Neutrophil (primary cell): ENCODE data around the gene TMEM62.

Experiments used
- H3K27ac ChIP-seq: fragments of 200-600 bp; sonication (generic); 2 replicates; pipeline ENCODE4 v1.5.1; 2016; ENCODE audit warnings: mild to moderate bottlenecking, moderate library complexity
- H3K27me3 ChIP-seq: fragments of 200-600 bp; sonication (generic); 2 replicates; pipeline ENCODE4 v1.6.0; 2016; ENCODE audit warnings: mild to moderate bottlenecking
- H3K36me3 ChIP-seq: fragments of 200-600 bp; sonication (generic); 2 replicates; pipeline ENCODE4 v1.5.1; 2017
- H3K4me1 ChIP-seq, 2 experiments: fragments of 200-600 bp in 1 of 2; sonication (generic) in 1 of 2; 1 replicate in 1 of 2; 2 replicates in 1 of 2; pipeline versions ENCODE4 v1.5.1 to v1.6.1; 2013 to 2016; ENCODE audit warnings: low read depth in 1 of 2, low read length in 1 of 2, mild to moderate bottlenecking in 1 of 2, moderate library complexity in 1 of 2; ENCODE audit not compliant: control insufficient read depth in 1 of 2, insufficient read depth in 1 of 2
- H3K4me3 ChIP-seq, 2 experiments: fragments of 200-600 bp in 1 of 2; sonication (generic) in 1 of 2; 1 replicate in 1 of 2; 2 replicates in 1 of 2; pipeline ENCODE4 v1.5.1; 2013 to 2016; ENCODE audit warnings: low read depth in 1 of 2, low read length in 1 of 2, mild to moderate bottlenecking in 1 of 2, moderate library complexity in 1 of 2
- H3K9me3 ChIP-seq: fragments of 200-600 bp; sonication (generic); 2 replicates; pipeline ENCODE4 v1.5.1; 2016
- CTCF ChIP-seq: fragments of 200-600 bp; sonication (generic); IDR thresholded peaks from 2 replicates; pipeline ENCODE4 v1.5.1; 2016; ENCODE audit warnings: antibody characterized with exemption

The TMEM62 gene

GRCh38 chr15:43184407-43185124 is 51.2 kb downstream of the TMEM62 start:
- Histone ChIP-seq H3K27ac (peak overlapping the region; percentile 99), H3K4me1 (peaks cover 25 to 35% of the 10 kb centered on the region in 2 experiments), H3K4me3 (peak overlapping the region; percentile 96), H3K27me3 (no peaks in the 10 kb centered on the region), H3K36me3 (peaks cover 38% of the 10 kb centered on the region), H3K9me3 (no peaks in the 10 kb centered on the region)
- no peak for TF ChIP-seq CTCF

- Histone ChIP-seq H3K36me3 (peaks cover 42% of the 10 kb centered on the region), H3K4me1 (peaks cover 25 to 35% of the 10 kb centered on the region in 2 experiments), H3K27me3 (no peaks in the 10 kb centered on the region), H3K4me3 (peak within 1 kb of the TSS; percentile 96), H3K27ac (peak within 1 kb of the TSS; percentile 99), H3K9me3 (no peaks in the 10 kb centered on the region)
- TF ChIP-seq CTCF = peak; percentile 54
These were observed 52.0 kb downstream of the TMEM62 start, which contains the start of gene CCNDBP1 for GRCh38 chr15:43185157-43186002. TSS of gene CCNDBP1 (plus strand) at chr15:43185403. CDS start at chr15:43185499, 96 bp downstream.

- H3K27me3 ChIP-seq = no peaks in the 10 kb centered on the region
- H3K4me1 ChIP-seq = peaks cover 25 to 35% of the 10 kb centered on the region in 2 experiments
- peak overlapping the region; percentile 99 for H3K27ac ChIP-seq
- no peaks in the 10 kb centered on the region for H3K9me3 ChIP-seq
- TF ChIP-seq CTCF = no peak
- peak overlapping the region; percentile 96 for H3K4me3 ChIP-seq
- H3K36me3 ChIP-seq = peaks cover 48% of the 10 kb centered on the region
These were observed 52.6 kb downstream of the TMEM62 start for GRCh38 chr15:43186003-43186353.

GRCh38 chr15:43187544-43188155 is 54.3 kb downstream of the TMEM62 start:
- Histone ChIP-seq H3K27ac (peak overlapping the region; percentile 39), H3K9me3 (no peaks in the 10 kb centered on the region), H3K36me3 (peaks cover 58% of the 10 kb centered on the region), H3K4me1 (peaks cover 25 to 35% of the 10 kb centered on the region in 2 experiments), H3K4me3 (peak overlapping the region in 1 of 2 experiments; percentile 96), H3K27me3 (no peaks in the 10 kb centered on the region)
- TF ChIP-seq CTCF = peak; percentile 38

- Histone ChIP-seq H3K36me3 (peaks cover 73% of the 10 kb centered on the region), H3K27me3 (no peaks in the 10 kb centered on the region), H3K9me3 (no peaks in the 10 kb centered on the region), H3K27ac (no peak overlapping the region), H3K4me1 (peaks cover 25 to 35% of the 10 kb centered on the region in 2 experiments), H3K4me3 (no peak overlapping the region)
- TF ChIP-seq CTCF = no peak
These were observed 55.9 kb downstream of the TMEM62 start for GRCh38 chr15:43189296-43189695.
